SH-SY5Y (cell line): Measurements from ENCODE around the gene KLHL35.

Experiments used
- GATA2 ChIP-seq: IDR thresholded peaks from 2 replicates; pipeline ENCODE4 v1.6.1; 2011; ENCODE audit warnings: mild to moderate bottlenecking, low read depth, low read length
- GATA3 ChIP-seq: IDR thresholded peaks from 2 replicates; pipeline ENCODE4 v1.6.1; 2011; ENCODE audit warnings: low read depth, mild to moderate bottlenecking, low read length, moderate library complexity

Gene KLHL35

DNA sequence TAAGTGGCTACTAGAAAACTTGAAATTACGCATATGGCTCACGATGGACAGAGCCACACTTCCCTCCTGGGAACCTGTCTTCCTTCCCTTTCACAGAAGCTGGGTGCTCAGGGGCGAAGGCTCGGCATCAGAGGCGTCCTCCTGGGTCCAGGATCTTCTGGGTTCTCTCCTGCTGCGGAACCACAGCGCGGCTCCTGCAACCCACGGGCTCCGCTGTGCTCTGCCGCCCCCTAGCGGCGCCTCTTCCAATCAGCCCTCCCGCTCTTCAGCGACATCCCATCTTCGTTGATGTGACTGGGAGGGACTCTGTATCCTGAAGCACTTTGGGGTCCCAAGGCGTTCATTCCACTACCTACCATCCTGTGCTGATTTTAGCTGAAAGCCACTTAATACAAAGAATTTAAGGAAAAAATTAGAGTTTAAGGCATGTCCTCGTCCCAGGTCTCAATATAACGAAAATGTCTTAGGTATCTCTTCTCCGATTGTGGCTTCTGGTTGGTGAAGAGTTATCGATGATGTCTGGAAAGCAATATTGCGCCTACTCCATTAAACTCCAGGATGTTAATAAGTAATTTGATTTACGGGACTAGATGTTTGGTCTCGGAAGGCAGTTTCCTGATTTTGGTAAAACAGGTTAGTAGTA lies 48.4 kb downstream of the KLHL35 start:
- TF ChIP-seq GATA2, result no peak
- no peak for TF ChIP-seq GATA3

- no peak for TF ChIP-seq GATA3
- TF ChIP-seq GATA2, result no peak
Observed at GRCh38 chr11:75383246-75383645, 49.8 kb downstream of the KLHL35 start.

- TF ChIP-seq GATA2 (no peak), GATA3 (no peak)
Observed at GRCh38 chr11:75380716-75381420, 52.1 kb downstream of the KLHL35 start.

DNA sequence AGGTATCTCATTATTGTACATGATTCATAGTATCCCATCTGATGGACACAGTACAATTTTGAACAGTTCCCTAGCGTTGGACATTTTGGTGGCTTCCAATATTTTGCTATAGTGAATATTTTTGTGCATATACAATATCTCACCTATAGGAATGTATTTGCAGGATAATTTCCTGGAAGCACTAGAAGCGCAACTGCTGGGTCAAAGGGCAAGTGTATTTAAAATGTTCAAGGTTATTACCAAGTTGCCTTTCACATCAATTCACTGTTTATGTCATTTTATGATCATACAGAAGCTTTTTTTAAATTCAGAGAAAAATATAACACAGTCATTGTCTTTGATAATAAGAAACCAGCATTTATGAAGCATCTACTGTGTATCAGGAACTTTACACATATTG lies 52.8 kb downstream of the KLHL35 start:
- no peak for TF ChIP-seq GATA2
- no peak for TF ChIP-seq GATA3

- TF ChIP-seq GATA2 (no peak), GATA3 (no peak)
Observed at GRCh38 chr11:75376175-75376574, 56.8 kb downstream of the KLHL35 start.

GRCh38 chr11:75375626-75376025 lies 57.4 kb downstream of the KLHL35 start:
- TF ChIP-seq GATA2 (no peak), GATA3 (no peak)

DNA sequence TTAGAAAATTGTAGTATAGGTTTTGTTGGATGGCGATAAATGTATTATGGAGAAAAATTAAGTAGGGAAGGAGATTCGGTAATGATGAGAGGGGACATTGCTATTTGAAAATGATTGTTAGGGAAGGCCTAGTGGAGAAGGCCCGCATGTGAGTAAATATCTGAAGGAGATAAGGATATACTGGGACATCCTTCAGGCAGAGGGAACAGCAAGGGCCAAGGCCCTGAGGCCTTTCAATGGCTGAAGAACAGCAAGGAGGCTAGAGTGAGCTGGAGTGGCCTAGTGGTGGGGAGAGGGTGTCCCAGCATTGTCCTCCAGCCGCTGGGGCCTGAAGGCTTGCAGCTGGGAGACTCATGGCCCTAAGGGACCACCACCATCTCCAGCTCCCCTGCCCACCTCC lies 58.4 kb downstream of the KLHL35 start:
- TF ChIP-seq GATA3, result no peak

GRCh38 chr11:75373201-75373600 lies 59.8 kb downstream of the KLHL35 start:
- no peak for TF ChIP-seq GATA2
- TF ChIP-seq GATA3, result no peak
